Left ventricle myocardium superior (tissue), 1 donor: ENCODE data around the gene TXNL4A. TPM values are rescaled to one million over a fixed set of nuclear protein-coding genes. Genes with fewer than 3 reads are reported as not detected.
"Not testable (repeated sequence)": the region's sequence is repeated elsewhere in the genome, so short reads cannot be mapped to it uniquely, and the experiment has no call there.

Source experiments
- ATAC-seq: fragments of 200-7000 bp; cut with Tn5 transposase; one replicate; pipeline ENCODE4 v1.9.1; 2020; ENCODE audit warnings: mild to moderate bottlenecking, moderate library complexity
- DNase-seq: peaks from one replicate; pipeline ENCODE4 v3.0.0-alpha.2; 2020
- intact Hi-C: fragments of 100-400 bp; cut with micrococcal nuclease; formaldehyde crosslinking; loops from one replicate; pipeline ENCODE4 v1.11.0; 2022
- total RNA-seq: library from RNA; stranded (reverse); fragmentation: NEBNext Ultra II Directional; extraction: Animal tissue kit (Norgen Biotek cat#: 25700); gene quantifications from one replicate; pipeline ENCODE4 v1.2.1, GENCODE V29; 2021
- donor health status: DM: no; HTN: yes; CAD: no; lungs with severe emphysema.

TXNL4A gene
- total RNA-seq, 1 donor from 2014 or later = 91.0 TPM

DNA sequence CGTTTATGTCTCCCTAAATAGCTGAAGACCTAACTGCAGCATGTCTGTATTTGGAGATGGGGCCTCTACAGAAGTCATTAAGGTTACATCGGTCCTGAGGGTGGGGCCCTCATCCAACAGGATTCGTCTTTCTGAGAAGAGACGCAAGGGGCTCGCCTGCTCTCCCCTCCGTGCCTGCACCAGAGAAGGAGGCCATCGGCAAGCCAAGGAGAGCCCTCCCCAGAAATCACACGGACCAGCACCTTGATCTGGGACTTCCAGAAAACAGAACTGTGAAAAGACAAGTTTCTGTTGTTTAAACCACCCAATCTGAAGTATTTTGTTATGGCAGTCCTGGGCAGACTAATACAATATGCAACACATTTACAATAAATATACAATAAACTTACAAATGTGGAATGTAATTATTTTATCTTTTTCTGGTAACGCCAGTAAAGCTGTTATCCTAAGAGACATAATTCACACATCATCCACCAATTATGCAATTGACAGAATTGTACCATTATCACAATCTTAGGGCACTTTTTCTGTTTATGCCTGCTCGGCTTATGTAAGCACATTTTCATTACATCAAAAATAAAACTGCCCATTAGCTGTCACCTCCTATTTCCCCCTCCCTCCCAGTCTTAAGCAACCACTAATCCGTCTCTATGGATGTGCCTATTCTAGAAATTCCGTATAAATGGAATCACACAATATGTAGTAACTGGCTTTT is 17.8 kb downstream of the TXNL4A start:
- ATAC-seq = no peak
- intact Hi-C loops = no loop called here

DNA sequence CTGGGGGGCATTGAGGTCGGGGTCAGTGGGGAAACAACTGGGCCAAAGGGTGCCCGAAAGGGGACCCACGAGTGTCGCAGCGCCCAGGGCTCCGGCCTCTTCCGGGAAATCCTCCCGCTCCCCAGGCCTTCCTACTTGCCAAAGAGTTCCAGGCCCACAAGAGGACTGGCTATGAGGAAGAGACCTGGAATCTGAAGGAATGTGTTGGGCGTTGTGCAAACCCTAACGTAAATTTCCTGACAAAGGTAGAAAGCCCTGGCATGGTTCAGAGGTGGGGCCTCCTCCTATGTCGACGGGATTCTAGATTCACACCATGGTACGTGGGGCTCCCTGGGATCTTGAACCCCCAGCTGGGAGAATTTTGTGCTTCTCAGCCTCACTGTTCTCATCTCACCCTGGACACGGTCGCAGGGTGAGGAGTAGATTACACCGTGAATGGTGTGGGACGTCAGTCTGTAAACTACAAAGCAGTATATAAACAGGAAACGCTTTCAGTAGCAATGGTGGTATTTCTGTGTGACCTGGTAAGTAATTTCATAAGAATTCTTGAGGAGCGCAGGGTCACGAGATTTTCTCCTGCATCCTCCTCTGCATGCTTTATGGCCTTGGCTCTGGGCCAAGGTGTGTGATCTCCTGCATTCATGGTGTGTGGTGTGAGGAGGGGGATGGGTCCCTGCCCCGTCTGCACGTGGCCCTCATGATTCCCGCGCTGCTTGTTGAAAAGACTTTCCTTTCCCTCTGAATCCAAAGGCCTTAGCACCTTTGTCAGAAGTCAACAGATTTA is 23.1 kb downstream of the TXNL4A start:
- intact Hi-C loops = no loop called here
- peak; percentile 62 for ATAC-seq
- DNase-seq = no peak

More for the DNA sequence above, 17.8 kb downstream of the TXNL4A start:
- DNase-seq = no peak

- ATAC-seq (peak; percentile 95), DNase-seq (peak; percentile 87)
- intact Hi-C loops = no loop called here
Measured at GRCh38 chr18:79964330-79965118, 23.8 kb downstream of the TXNL4A start, which contains the start of gene HSBP1L1. Gene HSBP1L1 (plus strand): TSS chr18:79964643. CDS start chr18:79964736, 93 bp downstream.

- no peak for DNase-seq
- no peak for ATAC-seq
- intact Hi-C loops = no loop called here
Measured at GRCh38 chr18:79963658-79964329, 24.6 kb downstream of the TXNL4A start.

DNA sequence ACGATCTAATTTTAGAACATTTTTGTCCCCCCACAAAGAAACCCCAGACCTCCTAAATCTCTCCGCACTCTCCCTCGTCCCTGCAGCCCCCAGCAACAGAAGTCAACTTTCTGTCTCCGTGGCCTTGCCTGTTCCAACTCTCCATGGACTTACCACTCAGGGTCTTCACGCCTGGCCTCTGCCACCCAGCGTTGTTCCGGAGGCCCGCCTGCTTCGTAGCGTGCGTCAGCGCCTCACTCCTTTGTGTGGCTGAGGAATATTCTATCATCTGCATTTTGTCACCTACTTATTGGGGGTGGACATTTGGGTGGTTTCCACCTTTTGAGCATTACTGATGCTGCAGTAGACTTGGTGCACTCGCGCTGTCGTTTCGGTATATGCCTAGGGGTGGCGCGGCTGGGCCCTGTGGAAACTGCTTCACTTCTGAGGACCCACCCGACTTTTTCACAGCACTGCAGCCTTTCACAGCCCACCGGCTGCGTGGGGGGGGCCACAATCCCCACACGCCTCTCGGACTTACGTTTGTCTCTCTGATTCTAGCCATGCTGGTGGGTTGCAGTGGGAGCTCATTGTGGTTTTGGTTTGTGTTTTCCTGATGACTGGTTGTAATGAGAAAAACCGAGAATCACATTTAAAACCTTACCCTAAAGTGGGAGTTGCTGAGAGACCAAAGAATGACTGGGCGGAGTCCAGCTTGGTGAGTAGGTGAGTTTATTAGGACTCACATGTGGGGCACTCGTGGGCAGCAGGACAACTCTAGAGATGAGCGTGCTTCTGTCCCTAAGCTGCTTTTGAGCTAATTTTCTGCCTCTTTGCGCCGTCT is 25.3 kb downstream of the TXNL4A start:
- intact Hi-C loops = no loop called here
- ATAC-seq (no peak), DNase-seq (no peak)

- DNase-seq (no peak), ATAC-seq (no peak)
- intact Hi-C loops = no loop called here
Measured at GRCh38 chr18:79962311-79962710, 26.1 kb downstream of the TXNL4A start.

DNA sequence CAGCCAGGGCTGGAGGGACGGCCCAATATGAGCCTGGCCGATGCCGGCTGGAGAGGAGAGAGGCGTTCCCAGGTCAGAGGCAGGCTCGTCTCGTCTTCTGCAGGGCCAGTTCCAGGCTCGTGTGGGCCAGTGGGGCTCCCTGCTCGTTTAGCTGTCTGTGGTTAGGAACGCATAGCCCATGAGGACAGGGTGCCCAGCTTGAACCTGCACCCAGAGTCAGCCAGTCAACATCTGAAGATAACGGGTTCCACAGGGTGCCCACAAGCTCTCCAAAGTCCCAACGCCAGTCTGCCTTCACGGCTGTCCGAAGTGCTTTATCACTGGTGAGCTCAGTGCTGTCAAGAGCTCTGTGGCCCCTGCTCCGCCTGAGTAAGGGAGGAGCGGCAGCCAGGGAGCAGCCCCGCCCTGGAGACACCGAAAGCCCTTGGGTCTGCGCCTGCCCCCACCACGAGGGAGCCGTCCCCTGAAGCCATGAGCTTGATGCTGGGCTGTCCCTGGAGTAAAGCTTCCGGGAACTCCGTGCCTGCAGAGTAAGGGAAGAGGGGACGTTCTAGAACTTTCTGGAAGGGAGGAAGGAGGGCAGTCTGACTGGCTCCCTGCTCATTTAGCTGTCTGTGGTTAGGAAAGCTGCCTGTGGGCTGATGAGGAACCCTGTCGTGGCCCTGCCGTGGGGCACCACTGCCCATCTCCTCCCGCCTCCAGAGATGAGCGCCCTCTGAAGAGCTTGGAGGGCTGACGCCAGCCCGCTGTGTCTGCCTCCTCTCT is 26.7 kb downstream of the TXNL4A start:
- no peak for ATAC-seq
- DNase-seq = no peak
- intact Hi-C loops = no loop called here

GRCh38 chr18:79960921-79961526 is 27.3 kb downstream of the TXNL4A start:
- no peak for DNase-seq
- intact Hi-C loops = no loop called here
- no peak for ATAC-seq

GRCh38 chr18:79960161-79960801 is 28.1 kb downstream of the TXNL4A start:
- ATAC-seq, DNase-seq, intact Hi-C loops: not testable (repeated sequence)

- no peak for ATAC-seq
- no peak for DNase-seq
- intact Hi-C loops = no loop called here
Measured at GRCh38 chr18:79958981-79959380, 29.4 kb downstream of the TXNL4A start.

GRCh38 chr18:79956276-79956675 is 32.1 kb downstream of the TXNL4A start:
- DNase-seq = no peak
- intact Hi-C loops = no loop called here
- ATAC-seq = no peak

- intact Hi-C loops = no loop called here
- ATAC-seq (no peak), DNase-seq (no peak)
Measured at GRCh38 chr18:79955302-79956075, 32.9 kb downstream of the TXNL4A start.

DNA sequence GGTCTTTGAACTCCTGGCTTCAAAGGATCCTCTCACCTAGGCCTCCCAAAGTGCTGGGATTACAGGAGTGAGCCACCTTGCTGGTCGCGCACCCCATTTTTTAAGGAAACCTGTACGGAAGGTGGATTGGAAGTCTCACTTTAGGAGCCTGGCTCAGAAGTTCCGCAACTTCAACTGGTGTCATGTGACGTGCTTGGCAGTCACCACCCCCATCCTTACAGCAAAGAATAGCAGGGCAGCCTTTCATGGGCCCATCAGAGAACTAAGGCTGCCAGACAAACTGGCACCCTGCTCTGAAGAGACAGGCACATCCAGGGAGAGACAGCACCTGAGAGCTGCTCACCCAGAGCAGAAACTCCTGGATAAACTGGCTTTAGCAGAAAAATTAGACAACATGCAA is 33.6 kb downstream of the TXNL4A start:
- no peak for DNase-seq
- intact Hi-C loops = no loop called here
- ATAC-seq = peak; percentile 14

GRCh38 chr18:79953971-79954651 is 34.3 kb downstream of the TXNL4A start:
- intact Hi-C loops = no loop called here
- DNase-seq (no peak), ATAC-seq (no peak)

- ATAC-seq (no peak), DNase-seq (no peak)
- intact Hi-C loops = no loop called here
Measured at GRCh38 chr18:79952996-79953559, 35.3 kb downstream of the TXNL4A start.
